Liver (tissue), 2 donors: ENCODE results near the gene C12orf57.

Experiments
- RAD21 ChIP-seq, 2 donors: IDR thresholded peaks; 2 replicates each; pipeline ENCODE4 v1.6.1; 2016; ENCODE audit warnings: antibody characterized with exemption in 2 of 2, mild to moderate bottlenecking in 2 of 2
- SP1 ChIP-seq: IDR thresholded peaks from 2 replicates; pipeline ENCODE4 v1.6.1; 2018; ENCODE audit warnings: antibody characterized with exemption, mild to moderate bottlenecking
- TF ChIP-seq, protein P1 (sequence below): IDR thresholded peaks from 2 replicates; pipeline ENCODE4 v1.6.1; 2016; ENCODE audit warnings: antibody characterized with exemption
- donor health status: healthy.

DNA sequence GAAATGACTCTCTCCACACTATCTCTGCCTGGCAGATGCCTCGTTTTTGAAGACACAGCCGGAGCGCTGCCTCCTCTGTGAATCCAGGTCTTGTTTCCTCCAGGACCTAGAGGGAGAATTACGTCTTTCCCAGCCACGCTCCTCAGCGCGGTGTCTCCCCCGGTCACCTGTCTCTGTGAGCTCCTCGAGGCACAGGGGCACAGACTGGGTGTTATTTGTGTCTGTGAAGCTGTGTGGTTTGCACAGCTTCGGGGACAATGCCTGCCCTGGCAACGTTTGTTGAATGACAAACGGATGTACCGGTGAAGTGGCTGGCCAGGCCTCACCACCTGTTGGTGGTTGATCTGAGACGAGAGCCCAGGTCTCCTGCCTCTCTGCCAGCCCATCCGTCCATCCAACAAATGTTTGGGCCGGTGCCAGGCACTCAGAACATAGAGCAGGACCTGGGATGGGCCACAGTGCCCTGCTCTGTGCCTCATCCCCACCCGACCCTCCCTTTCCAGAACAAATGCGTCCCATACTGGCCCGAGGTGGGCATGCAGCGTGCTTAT lies 13.4 kb downstream of the C12orf57 start:
- TF ChIP-seq SP1 (no peak), RAD21 (IDR thresholded peaks at IDR 0.05) (no peak)
- TF ChIP-seq, protein P1, sequence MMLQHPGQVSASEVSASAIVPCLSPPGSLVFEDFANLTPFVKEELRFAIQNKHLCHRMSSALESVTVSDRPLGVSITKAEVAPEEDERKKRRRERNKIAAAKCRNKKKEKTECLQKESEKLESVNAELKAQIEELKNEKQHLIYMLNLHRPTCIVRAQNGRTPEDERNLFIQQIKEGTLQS: no peak
